Calu3 (cell line): Measurements from ENCODE around the gene PCDHA11. TPM values are rescaled to one million over a fixed set of nuclear protein-coding genes. Genes with fewer than 3 reads are reported as not detected.
"Not testable (repeated sequence)": the region's sequence is repeated elsewhere in the genome, so short reads cannot be mapped to it uniquely, and the experiment has no call there.

Experiments used
- Bru-seq: library from RNA; stranded (reverse); fragments of 400-500 nt; gene quantifications from one replicate; lab custom pipeline; 2021; lab: Mats Ljungman, UMichigan
- BruChase-seq, 2 experiments: library from RNA; stranded (reverse); fragments of 400-500 nt; gene quantifications; one replicate each; lab custom pipeline; 2021; lab: Mats Ljungman, UMichigan
- BruUV-seq: library from RNA; stranded (reverse); fragments of 400-500 nt; replicated peaks from 2 replicates; lab custom pipeline; 2021; lab: Mats Ljungman, UMichigan
- CTCF ChIA-PET: fragments of 300-600 bp; sonication (Branson Sonifier 250); formaldehyde crosslinking; loops from one replicate; lab custom pipeline; 2022; ENCODE audit warnings: antibody characterized with exemption; lab: Charles Lee
- DNase-seq: peaks from one replicate; pipeline ENCODE4 v3.0.0; 2022
- H3K27ac Mint-ChIP-seq: one replicate; pipeline ENCODE4 v1.8.0; 2022; ENCODE audit warnings: mixed read lengths; ENCODE audit not compliant: unreplicated experiment
- H3K27me3 Mint-ChIP-seq: one replicate; pipeline ENCODE4 v1.8.0; 2022; ENCODE audit warnings: mixed read lengths; ENCODE audit not compliant: unreplicated experiment
- H3K36me3 Mint-ChIP-seq: one replicate; pipeline ENCODE4 v1.8.0; 2022; ENCODE audit warnings: mild to moderate bottlenecking, moderate library complexity, mixed read lengths; ENCODE audit not compliant: insufficient read depth, unreplicated experiment
- H3K4me1 Mint-ChIP-seq: one replicate; pipeline ENCODE4 v1.8.0; 2022; ENCODE audit warnings: mild to moderate bottlenecking, low read depth, mixed read lengths; ENCODE audit not compliant: unreplicated experiment
- H3K4me3 Mint-ChIP-seq: one replicate; pipeline ENCODE4 v1.8.0; 2022; ENCODE audit warnings: mild to moderate bottlenecking, low read depth, moderate library complexity, mixed read lengths; ENCODE audit not compliant: unreplicated experiment
- H3K9me3 Mint-ChIP-seq: one replicate; pipeline ENCODE4 v1.8.0; 2022; ENCODE audit warnings: low read depth, mixed read lengths; ENCODE audit not compliant: unreplicated experiment
- CTCF ChIP-seq: fragments of 200-600 bp; IDR thresholded peaks from one replicate; pipeline ENCODE4 v1.8.0; 2022; ENCODE audit warnings: antibody characterized with exemption; ENCODE audit not compliant: unreplicated experiment
- intact Hi-C: fragments of 100-400 bp; cut with micrococcal nuclease; formaldehyde crosslinking; loops from one replicate; pipeline ENCODE4 v1.10.0; 2022; ENCODE audit not compliant: unreplicated experiment
- long read RNA-seq: library from polyadenylated mRNA; stranded (forward); transcript quantifications from one replicate; pipeline ENCODE4 v2.0.0, GENCODE V29; 2022
- total RNA-seq: library from RNA; stranded (reverse); gene quantifications from 2 replicates; pipeline ENCODE4 v1.2.3, GENCODE V29; 2022

The PCDHA11 gene
- 0.64 and 1.3 TPM in 2 replicates for total RNA-seq
- Bru-seq, nascent RNA, result percentile 35 among the genes with signal in this experiment
- percentile 47 among the genes with signal in this experiment for BruChase-seq, experiment 1, labeled RNA remaining after a 6-hour chase
- BruChase-seq, experiment 2, labeled RNA remaining after a 2-hour chase, result percentile 45 among the genes with signal in this experiment
- long read RNA-seq, result 0 reads

GRCh38 chr5:140868721-140869554, at the start of gene PCDHA11:
Gene PCDHA11 (plus strand): TSS chr5:140868957. CDS start chr5:140869104, 147 bp downstream.
- no peak for TF ChIP-seq CTCF
- DNase-seq, result peak; percentile 20
- Mint-ChIP-seq H3K4me1 (no peaks in the 10 kb centered on the region), H3K27me3 (no peaks in the 10 kb centered on the region), H3K4me3 (no peak within 1 kb of the TSS), H3K36me3 (no peaks in the 10 kb centered on the region), H3K27ac (no peak within 1 kb of the TSS), H3K9me3 (peaks cover 6% of the 10 kb centered on the region)
- CTCF ChIA-PET, result interaction anchor here (0.5 kb wide), 1 partner anchor 1404 kb away, joined by 4 read pairs; no protein-coding TSS in a partner anchor
- intact Hi-C loops, result loop anchor here (1.0 kb wide), 1 partner anchor 172 kb away; no protein-coding TSS in a partner anchor
- no TSS peak for BruUV-seq

- Mint-ChIP-seq H3K27me3 (no peaks in the 10 kb centered on the region), H3K4me1 (no peaks in the 10 kb centered on the region), H3K36me3 (no peaks in the 10 kb centered on the region), H3K27ac (no peak within 1 kb of the TSS), H3K4me3 (no peak within 1 kb of the TSS), H3K9me3 (peaks cover 7% of the 10 kb centered on the region)
- intact Hi-C loops, result no loop called here
- CTCF ChIA-PET, result no interaction called here
- BruUV-seq, result no TSS peak
- TF ChIP-seq CTCF, result no peak
- no peak for DNase-seq
Observed at GRCh38 chr5:140821375-140822280, 47.1 kb upstream of the PCDHA11 start, which contains the start of gene PCDHA5. Gene PCDHA5 (plus strand): TSS chr5:140821613.

- CTCF ChIA-PET, result no interaction called here
- no peaks in the 10 kb centered on the region for H3K27me3 Mint-ChIP-seq
- DNase-seq, result no peak
- TF ChIP-seq CTCF, result no peak
- BruUV-seq, result no TSS peak
- intact Hi-C loops, result no loop called here
- no peaks in the 10 kb centered on the region for H3K4me1 Mint-ChIP-seq
- no peak overlapping the region for H3K4me3 Mint-ChIP-seq
- H3K27ac Mint-ChIP-seq, result no peak overlapping the region
- H3K9me3 Mint-ChIP-seq, result peaks cover 7% of the 10 kb centered on the region
- H3K36me3 Mint-ChIP-seq, result no peaks in the 10 kb centered on the region
Observed at GRCh38 chr5:140822281-140822629, 46.5 kb upstream of the PCDHA11 start.

GRCh38 chr5:140822969-140823368, 45.8 kb upstream of the PCDHA11 start:
- BruUV-seq, result not testable (repeated sequence)

More at GRCh38 chr5:140822969-140823368, 45.8 kb upstream of the PCDHA11 start:
- H3K4me1 Mint-ChIP-seq, DNase-seq, H3K4me3 Mint-ChIP-seq, H3K27me3 Mint-ChIP-seq, H3K36me3 Mint-ChIP-seq, intact Hi-C loops, CTCF ChIA-PET, H3K27ac Mint-ChIP-seq, H3K9me3 Mint-ChIP-seq: not testable (repeated sequence)
